Endothelial cell of umbilical vein (primary cell): ENCODE results near the gene WARS2. TPM values are rescaled to one million over a fixed set of nuclear protein-coding genes. Genes with fewer than 3 reads are reported as not detected.

ENCODE experiments used
- BruUV-seq: library from RNA; stranded (reverse); fragments of 400-500 nt; replicated peaks from 2 replicates; lab custom pipeline; 2021; lab: Mats Ljungman, UMichigan
- CTCF ChIA-PET: fragments of 300-600, 350-600 bp; sonication (Branson Sonifier 250); formaldehyde crosslinking; loops from one replicate; lab custom pipeline; 2021; ENCODE audit warnings: antibody characterized with exemption, inconsistent platforms; lab: Charles Lee
- POLR2A ChIA-PET: fragments of 300-600, 350-600 bp; sonication (Branson Sonifier 250); formaldehyde crosslinking; loops from one replicate; lab custom pipeline; 2021; ENCODE audit warnings: antibody characterized with exemption, inconsistent platforms; lab: Charles Lee
- DNase-seq: peaks from one replicate; pipeline ENCODE4 v3.0.0-alpha.2; 2011; ENCODE audit warnings: low read depth, low spot score
- FAIRE-seq: peaks from 2 replicates; lab custom pipeline; 2011; peaks lifted over from hg19 to GRCh38; lab: Jason Lieb, UNC
- H2AFZ ChIP-seq: 2 replicates; pipeline ENCODE4 v1.6.0; 2012; ENCODE audit warnings: low read depth, low read length, control low read depth, inconsistent platforms
- H3K27ac ChIP-seq: 2 replicates; pipeline ENCODE4 v1.5.1; 2011; ENCODE audit warnings: low read depth, mild to moderate bottlenecking, control low read depth, low read length, moderate library complexity; ENCODE audit not compliant: insufficient read depth
- H3K27me3 ChIP-seq, 2 experiments: 2 replicates each; pipeline versions ENCODE4 v1.6.0 to v1.6.1; 2011; ENCODE audit warnings: low read length in 2 of 2, mixed read lengths in 1 of 2; ENCODE audit not compliant: control insufficient read depth in 2 of 2, insufficient read depth in 2 of 2
- H3K36me3 ChIP-seq, 2 experiments: 2 replicates in 1 of 2; 3 replicates in 1 of 2; pipeline ENCODE4 v1.5.1; 2011; ENCODE audit warnings: low read length in 2 of 2, mild to moderate bottlenecking in 1 of 2, moderate library complexity in 1 of 2; ENCODE audit not compliant: control insufficient read depth in 2 of 2, insufficient read depth in 2 of 2; ENCODE audit errors: extremely low read depth in 1 of 2
- H3K4me1 ChIP-seq: 3 replicates; pipeline ENCODE4 v1.5.1; 2011; ENCODE audit warnings: mild to moderate bottlenecking, low read length; ENCODE audit not compliant: control insufficient read depth, insufficient read depth; ENCODE audit errors: extremely low read depth
- H3K4me2 ChIP-seq: 2 replicates; pipeline ENCODE4 v1.6.1; 2011; ENCODE audit warnings: low read length, control low read depth, mixed read lengths; ENCODE audit not compliant: insufficient read depth
- H3K4me3 ChIP-seq, 3 experiments: fragments of 200-600 bp in 1 of 3; sonication (generic), shearing (Covaris generic) in 1 of 3; replicated peaks in 1 of 3; 2 replicates each; pipeline ENCODE4 v1.5.1; 2011 to 2016; ENCODE audit warnings: control low read depth in 3 of 3, low read length in 3 of 3, mild to moderate bottlenecking in 2 of 3, inconsistent platforms in 1 of 3, low read depth in 1 of 3, moderate library complexity in 1 of 3; ENCODE audit not compliant: insufficient read depth in 1 of 3
- H3K79me2 ChIP-seq: 2 replicates; pipeline ENCODE4 v1.6.0; 2012; ENCODE audit warnings: low read length, inconsistent platforms; ENCODE audit not compliant: control insufficient read depth, insufficient read depth
- H3K9ac ChIP-seq: replicated peaks from 2 replicates; pipeline ENCODE3; 2011; ENCODE audit warnings: low read length, control low read depth; ENCODE audit not compliant: insufficient read depth; ENCODE audit errors: extremely low read depth
- H3K9me1 ChIP-seq: replicated peaks from 3 replicates; pipeline ENCODE4 v1.6.0; 2011; ENCODE audit warnings: mild to moderate bottlenecking, low read length; ENCODE audit not compliant: control insufficient read depth, insufficient read depth; ENCODE audit errors: extremely low read depth
- H3K9me3 ChIP-seq: replicated peaks from 2 replicates; pipeline ENCODE4 v1.5.1; 2012; ENCODE audit warnings: low read length, inconsistent platforms; ENCODE audit not compliant: control insufficient read depth, insufficient read depth
- H4K20me1 ChIP-seq: replicated peaks from 2 replicates; pipeline ENCODE3; 2011; ENCODE audit warnings: mild to moderate bottlenecking, low read length; ENCODE audit not compliant: control insufficient read depth, insufficient read depth; ENCODE audit errors: extremely low read depth
- EZH2 ChIP-seq: IDR thresholded peaks from 2 replicates; pipeline ENCODE4 v1.6.1; 2012; ENCODE audit warnings: borderline replicate concordance, low read depth, mild to moderate bottlenecking, moderate library complexity, low read length, inconsistent platforms; ENCODE audit not compliant: severe bottlenecking
- FOS ChIP-seq: IDR thresholded peaks from 2 replicates; pipeline ENCODE4 v1.6.1; 2011; ENCODE audit warnings: mild to moderate bottlenecking, low read length, moderate library complexity, borderline replicate concordance; ENCODE audit not compliant: insufficient read depth
- GATA2 ChIP-seq: IDR thresholded peaks from 2 replicates; pipeline ENCODE4 v1.7.0; 2011; ENCODE audit warnings: low read depth, mild to moderate bottlenecking, moderate library complexity, mixed read lengths, low read length; ENCODE audit not compliant: insufficient read length, insufficient read depth
- JUN ChIP-seq: IDR thresholded peaks from 2 replicates; pipeline ENCODE4 v1.6.1; 2011; ENCODE audit warnings: borderline replicate concordance, low read depth; ENCODE audit not compliant: insufficient read length, insufficient read depth
- MAX ChIP-seq: IDR thresholded peaks from 2 replicates; pipeline ENCODE4 v1.6.1; 2011; ENCODE audit not compliant: insufficient read depth, insufficient read length
- MYC ChIP-seq: IDR thresholded peaks from one replicate; pipeline ENCODE4 v1.6.1; 2011; ENCODE audit warnings: mild to moderate bottlenecking, low read depth, low read length
- POLR2A ChIP-seq: IDR thresholded peaks from 2 replicates; pipeline ENCODE4 v1.6.1; 2012; ENCODE audit warnings: low read depth, mild to moderate bottlenecking, control low read depth, low read length
- POLR2AphosphoS5 ChIP-seq: IDR thresholded peaks from 2 replicates; pipeline ENCODE4 v1.6.1; 2012; ENCODE audit warnings: low read depth, mild to moderate bottlenecking, control low read depth, low read length, moderate library complexity; ENCODE audit not compliant: insufficient read depth
- dilution Hi-C: fragments of 300-500 bp; cut with MboI; formaldehyde crosslinking; loops from one replicate; pipeline ENCODE4 v1.15.0; 2019; ENCODE audit warnings: low sequenced_read_pairs; ENCODE audit not compliant: extremely low pct_ligation_motif_present
- intact Hi-C: fragments of 100-400 bp; cut with micrococcal nuclease; formaldehyde crosslinking; loops from one replicate; pipeline ENCODE4 v1.10.0; 2022
- polyA plus RNA-seq, 4 experiments: library from polyadenylated mRNA; depleted of rRNA in 3 of 4; stranded (reverse) in 3 of 4; unstranded in 1 of 4; fragments of >200 nt; gene quantifications; 2 replicates each; pipeline versions ENCODE4 v1.2.1 to v1.2.3, GENCODE V29; 2011 to 2012; ENCODE audit warnings: missing spikeins in 1 of 4
- total RNA-seq: library from RNA; stranded (reverse); gene quantifications from 2 replicates; pipeline ENCODE4 v1.2.3, GENCODE V29; 2021
- TF ChIP-seq, protein P1 (sequence below), 2 donors: IDR thresholded peaks; 1 replicate in 1 of 2; 2 replicates in 1 of 2; pipeline ENCODE4 v1.5.1; 2011; ENCODE audit warnings: low read length in 2 of 2, mild to moderate bottlenecking in 2 of 2, moderate library complexity in 2 of 2, control low read depth in 1 of 2, inconsistent platforms in 1 of 2, low read depth in 1 of 2; ENCODE audit not compliant: insufficient read depth in 1 of 2; ENCODE audit errors: extremely low read depth in 1 of 2

Gene WARS2
- total and polyA plus RNA-seq, 2 donors (not counting 3 experiments of a cell fraction or from before 2014, with no cell fraction given), result 5.9 to 11.8 TPM

- no peak overlapping the region for H3K9ac ChIP-seq
- no peak overlapping the region for H2AFZ ChIP-seq
- no peak overlapping the region for H3K27ac ChIP-seq
- no TSS peak for BruUV-seq
- peaks cover 89 to 95% of the 10 kb centered on the region in 2 experiments for H3K27me3 ChIP-seq
- H3K4me1 ChIP-seq, result peaks cover 12% of the 10 kb centered on the region
- no peaks in the 10 kb centered on the region for H4K20me1 ChIP-seq
- H3K9me1 ChIP-seq, result no peaks in the 10 kb centered on the region
- intact Hi-C loops (no loop called here), dilution Hi-C loops (no loop called here)
- no peak overlapping the region for H3K4me2 ChIP-seq
- POLR2A ChIA-PET, result no interaction called here
- H3K79me2 ChIP-seq, result no peaks in the 10 kb centered on the region
- H3K9me3 ChIP-seq, result no peaks in the 10 kb centered on the region
- H3K4me3 ChIP-seq, result no peak overlapping the region
- FAIRE-seq (no peak), DNase-seq (no peak)
- TF ChIP-seq, protein P1, sequence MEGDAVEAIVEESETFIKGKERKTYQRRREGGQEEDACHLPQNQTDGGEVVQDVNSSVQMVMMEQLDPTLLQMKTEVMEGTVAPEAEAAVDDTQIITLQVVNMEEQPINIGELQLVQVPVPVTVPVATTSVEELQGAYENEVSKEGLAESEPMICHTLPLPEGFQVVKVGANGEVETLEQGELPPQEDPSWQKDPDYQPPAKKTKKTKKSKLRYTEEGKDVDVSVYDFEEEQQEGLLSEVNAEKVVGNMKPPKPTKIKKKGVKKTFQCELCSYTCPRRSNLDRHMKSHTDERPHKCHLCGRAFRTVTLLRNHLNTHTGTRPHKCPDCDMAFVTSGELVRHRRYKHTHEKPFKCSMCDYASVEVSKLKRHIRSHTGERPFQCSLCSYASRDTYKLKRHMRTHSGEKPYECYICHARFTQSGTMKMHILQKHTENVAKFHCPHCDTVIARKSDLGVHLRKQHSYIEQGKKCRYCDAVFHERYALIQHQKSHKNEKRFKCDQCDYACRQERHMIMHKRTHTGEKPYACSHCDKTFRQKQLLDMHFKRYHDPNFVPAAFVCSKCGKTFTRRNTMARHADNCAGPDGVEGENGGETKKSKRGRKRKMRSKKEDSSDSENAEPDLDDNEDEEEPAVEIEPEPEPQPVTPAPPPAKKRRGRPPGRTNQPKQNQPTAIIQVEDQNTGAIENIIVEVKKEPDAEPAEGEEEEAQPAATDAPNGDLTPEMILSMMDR (IDR thresholded peaks at IDR 0.05; ENCODE audit: extremely low read depth in 1 of 2, insufficient read depth in 1 of 2, low read depth in 1 of 2, low read length in 2 of 2), result no peak
- TF ChIP-seq EZH2, result no peak
- no peak for TF ChIP-seq FOS
- TF ChIP-seq JUN, result no peak
- no peak for TF ChIP-seq GATA2
- no peak for TF ChIP-seq MYC
- TF ChIP-seq MAX, result no peak
- TF ChIP-seq POLR2A, result no peak
- no peak for TF ChIP-seq POLR2AphosphoS5
- CTCF ChIA-PET, result interaction anchor here (1.2 to 3.9 kb wide), 2 partner anchors 10 to 15 kb away, joined by 3 to 23 read pairs; no protein-coding TSS in a partner anchor
- no peaks in the 10 kb centered on the region for H3K36me3 ChIP-seq
These were observed 146.8 kb downstream of the WARS2 start for GRCh38 chr1:118993700-118994026.
